ENCODE results near the gene BASP1. TPM values are rescaled to one million over a fixed set of nuclear protein-coding genes. Genes with fewer than 3 reads are reported as not detected.
A peak's percentile ranks its signal among the peaks of the same experiment; 100 is the strongest.

Gene BASP1
- total and polyA plus RNA-seq, 10 of the 15 experiments (the other 5 are each of a cell fraction or from before 2014, with no cell fraction given) = 27.3 to 190 (median 102) TPM

DNA sequence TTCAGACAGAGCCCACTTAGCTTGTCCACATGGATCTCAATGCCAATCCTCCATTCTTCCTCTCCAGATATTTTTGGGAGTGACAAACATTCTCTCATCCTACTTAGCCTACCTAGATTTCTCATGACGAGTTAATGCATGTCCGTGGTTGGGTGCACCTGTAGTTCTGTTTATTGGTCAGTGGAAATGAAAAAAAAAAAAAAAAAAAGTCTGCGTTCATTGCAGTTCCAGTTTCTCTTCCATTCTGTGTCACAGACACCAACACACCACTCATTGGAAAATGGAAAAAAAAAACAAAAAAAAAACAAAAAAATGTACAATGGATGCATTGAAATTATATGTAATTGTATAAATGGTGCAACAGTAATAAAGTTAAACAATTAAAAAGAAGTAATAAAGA lies 59.0 kb downstream of the BASP1 start (continued):
- TF ChIP-seq, protein P1, sequence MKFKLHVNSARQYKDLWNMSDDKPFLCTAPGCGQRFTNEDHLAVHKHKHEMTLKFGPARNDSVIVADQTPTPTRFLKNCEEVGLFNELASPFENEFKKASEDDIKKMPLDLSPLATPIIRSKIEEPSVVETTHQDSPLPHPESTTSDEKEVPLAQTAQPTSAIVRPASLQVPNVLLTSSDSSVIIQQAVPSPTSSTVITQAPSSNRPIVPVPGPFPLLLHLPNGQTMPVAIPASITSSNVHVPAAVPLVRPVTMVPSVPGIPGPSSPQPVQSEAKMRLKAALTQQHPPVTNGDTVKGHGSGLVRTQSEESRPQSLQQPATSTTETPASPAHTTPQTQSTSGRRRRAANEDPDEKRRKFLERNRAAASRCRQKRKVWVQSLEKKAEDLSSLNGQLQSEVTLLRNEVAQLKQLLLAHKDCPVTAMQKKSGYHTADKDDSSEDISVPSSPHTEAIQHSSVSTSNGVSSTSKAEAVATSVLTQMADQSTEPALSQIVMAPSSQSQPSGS (IDR thresholded peaks at IDR 0.05; ENCODE audit: low read length) = 0 out of 2 replicates have a peak, but pooled peaks have one; percentile 25
- TF ChIP-seq, protein P2, sequence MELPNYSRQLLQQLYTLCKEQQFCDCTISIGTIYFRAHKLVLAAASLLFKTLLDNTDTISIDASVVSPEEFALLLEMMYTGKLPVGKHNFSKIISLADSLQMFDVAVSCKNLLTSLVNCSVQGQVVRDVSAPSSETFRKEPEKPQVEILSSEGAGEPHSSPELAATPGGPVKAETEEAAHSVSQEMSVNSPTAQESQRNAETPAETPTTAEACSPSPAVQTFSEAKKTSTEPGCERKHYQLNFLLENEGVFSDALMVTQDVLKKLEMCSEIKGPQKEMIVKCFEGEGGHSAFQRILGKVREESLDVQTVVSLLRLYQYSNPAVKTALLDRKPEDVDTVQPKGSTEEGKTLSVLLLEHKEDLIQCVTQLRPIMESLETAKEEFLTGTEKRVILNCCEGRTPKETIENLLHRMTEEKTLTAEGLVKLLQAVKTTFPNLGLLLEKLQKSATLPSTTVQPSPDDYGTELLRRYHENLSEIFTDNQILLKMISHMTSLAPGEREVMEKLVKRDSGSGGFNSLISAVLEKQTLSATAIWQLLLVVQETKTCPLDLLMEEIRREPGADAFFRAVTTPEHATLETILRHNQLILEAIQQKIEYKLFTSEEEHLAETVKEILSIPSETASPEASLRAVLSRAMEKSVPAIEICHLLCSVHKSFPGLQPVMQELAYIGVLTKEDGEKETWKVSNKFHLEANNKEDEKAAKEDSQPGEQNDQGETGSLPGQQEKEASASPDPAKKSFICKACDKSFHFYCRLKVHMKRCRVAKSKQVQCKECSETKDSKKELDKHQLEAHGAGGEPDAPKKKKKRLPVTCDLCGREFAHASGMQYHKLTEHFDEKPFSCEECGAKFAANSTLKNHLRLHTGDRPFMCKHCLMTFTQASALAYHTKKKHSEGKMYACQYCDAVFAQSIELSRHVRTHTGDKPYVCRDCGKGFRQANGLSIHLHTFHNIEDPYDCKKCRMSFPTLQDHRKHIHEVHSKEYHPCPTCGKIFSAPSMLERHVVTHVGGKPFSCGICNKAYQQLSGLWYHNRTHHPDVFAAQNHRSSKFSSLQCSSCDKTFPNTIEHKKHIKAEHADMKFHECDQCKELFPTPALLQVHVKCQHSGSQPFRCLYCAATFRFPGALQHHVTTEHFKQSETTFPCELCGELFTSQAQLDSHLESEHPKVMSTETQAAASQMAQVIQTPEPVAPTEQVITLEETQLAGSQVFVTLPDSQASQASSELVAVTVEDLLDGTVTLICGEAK (IDR thresholded peaks at IDR 0.05; ENCODE audit: borderline replicate concordance) = peak; percentile 33; the same call in 1 of the 2 replicates
- TF ChIP-seq SRF (IDR thresholded peaks at IDR 0.05; ENCODE audit: low read depth in 2 of 2, low read length in 2 of 2) (no peak), CBFB (IDR thresholded peaks at IDR 0.05; ENCODE audit: low read depth) (no peak), RFX5 (IDR thresholded peaks at IDR 0.05; ENCODE audit: low read depth, low read length) (no peak), ZNF217 (IDR thresholded peaks at IDR 0.05) (no peak), SPI1 (IDR thresholded peaks at IDR 0.05; ENCODE audit: borderline replicate concordance, insufficient read depth, low read depth, low read length) (no peak), IKZF2 (IDR thresholded peaks at IDR 0.05) (peak in 1 of 2 experiments; percentile 41; a peak in 2 of 4 replicates), CBX5 (IDR thresholded peaks at IDR 0.05; ENCODE audit: low read depth) (no peak), FOXM1 (IDR thresholded peaks at IDR 0.05; ENCODE audit: low read depth, low read length) (peak; percentile 61; the same call in 1 of the 2 replicates), KDM1A (IDR thresholded peaks at IDR 0.05; ENCODE audit: borderline replicate concordance) (no peak), NFYA (IDR thresholded peaks at IDR 0.05; ENCODE audit: borderline replicate concordance, low read depth, low read length) (no peak), ZNF207 (IDR thresholded peaks at IDR 0.05; ENCODE audit: borderline replicate concordance) (no peak), TCF12 (IDR thresholded peaks at IDR 0.05; ENCODE audit: low read depth, low read length) (0 out of 2 replicates have a peak, but pooled peaks have one; percentile 32), PAX5 (IDR thresholded peaks at IDR 0.05; ENCODE audit: borderline replicate concordance, low read depth, low read length) (no peak)
- TF ChIP-seq, protein P3, sequence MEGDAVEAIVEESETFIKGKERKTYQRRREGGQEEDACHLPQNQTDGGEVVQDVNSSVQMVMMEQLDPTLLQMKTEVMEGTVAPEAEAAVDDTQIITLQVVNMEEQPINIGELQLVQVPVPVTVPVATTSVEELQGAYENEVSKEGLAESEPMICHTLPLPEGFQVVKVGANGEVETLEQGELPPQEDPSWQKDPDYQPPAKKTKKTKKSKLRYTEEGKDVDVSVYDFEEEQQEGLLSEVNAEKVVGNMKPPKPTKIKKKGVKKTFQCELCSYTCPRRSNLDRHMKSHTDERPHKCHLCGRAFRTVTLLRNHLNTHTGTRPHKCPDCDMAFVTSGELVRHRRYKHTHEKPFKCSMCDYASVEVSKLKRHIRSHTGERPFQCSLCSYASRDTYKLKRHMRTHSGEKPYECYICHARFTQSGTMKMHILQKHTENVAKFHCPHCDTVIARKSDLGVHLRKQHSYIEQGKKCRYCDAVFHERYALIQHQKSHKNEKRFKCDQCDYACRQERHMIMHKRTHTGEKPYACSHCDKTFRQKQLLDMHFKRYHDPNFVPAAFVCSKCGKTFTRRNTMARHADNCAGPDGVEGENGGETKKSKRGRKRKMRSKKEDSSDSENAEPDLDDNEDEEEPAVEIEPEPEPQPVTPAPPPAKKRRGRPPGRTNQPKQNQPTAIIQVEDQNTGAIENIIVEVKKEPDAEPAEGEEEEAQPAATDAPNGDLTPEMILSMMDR (IDR thresholded peaks at IDR 0.05 in 2 of 3, conservative IDR thresholded peaks at IDR 0.05 in 1 of 3; ENCODE audit: control insufficient read depth in 2 of 3, extremely low read depth in 1 of 3, insufficient read depth in 1 of 3, low read depth in 3 of 3, low read length in 3 of 3) = no peak
- TF ChIP-seq, protein P4, sequence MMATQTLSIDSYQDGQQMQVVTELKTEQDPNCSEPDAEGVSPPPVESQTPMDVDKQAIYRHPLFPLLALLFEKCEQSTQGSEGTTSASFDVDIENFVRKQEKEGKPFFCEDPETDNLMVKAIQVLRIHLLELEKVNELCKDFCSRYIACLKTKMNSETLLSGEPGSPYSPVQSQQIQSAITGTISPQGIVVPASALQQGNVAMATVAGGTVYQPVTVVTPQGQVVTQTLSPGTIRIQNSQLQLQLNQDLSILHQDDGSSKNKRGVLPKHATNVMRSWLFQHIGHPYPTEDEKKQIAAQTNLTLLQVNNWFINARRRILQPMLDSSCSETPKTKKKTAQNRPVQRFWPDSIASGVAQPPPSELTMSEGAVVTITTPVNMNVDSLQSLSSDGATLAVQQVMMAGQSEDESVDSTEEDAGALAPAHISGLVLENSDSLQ (IDR thresholded peaks at IDR 0.05) = no peak
- TF ChIP-seq, protein P5, sequence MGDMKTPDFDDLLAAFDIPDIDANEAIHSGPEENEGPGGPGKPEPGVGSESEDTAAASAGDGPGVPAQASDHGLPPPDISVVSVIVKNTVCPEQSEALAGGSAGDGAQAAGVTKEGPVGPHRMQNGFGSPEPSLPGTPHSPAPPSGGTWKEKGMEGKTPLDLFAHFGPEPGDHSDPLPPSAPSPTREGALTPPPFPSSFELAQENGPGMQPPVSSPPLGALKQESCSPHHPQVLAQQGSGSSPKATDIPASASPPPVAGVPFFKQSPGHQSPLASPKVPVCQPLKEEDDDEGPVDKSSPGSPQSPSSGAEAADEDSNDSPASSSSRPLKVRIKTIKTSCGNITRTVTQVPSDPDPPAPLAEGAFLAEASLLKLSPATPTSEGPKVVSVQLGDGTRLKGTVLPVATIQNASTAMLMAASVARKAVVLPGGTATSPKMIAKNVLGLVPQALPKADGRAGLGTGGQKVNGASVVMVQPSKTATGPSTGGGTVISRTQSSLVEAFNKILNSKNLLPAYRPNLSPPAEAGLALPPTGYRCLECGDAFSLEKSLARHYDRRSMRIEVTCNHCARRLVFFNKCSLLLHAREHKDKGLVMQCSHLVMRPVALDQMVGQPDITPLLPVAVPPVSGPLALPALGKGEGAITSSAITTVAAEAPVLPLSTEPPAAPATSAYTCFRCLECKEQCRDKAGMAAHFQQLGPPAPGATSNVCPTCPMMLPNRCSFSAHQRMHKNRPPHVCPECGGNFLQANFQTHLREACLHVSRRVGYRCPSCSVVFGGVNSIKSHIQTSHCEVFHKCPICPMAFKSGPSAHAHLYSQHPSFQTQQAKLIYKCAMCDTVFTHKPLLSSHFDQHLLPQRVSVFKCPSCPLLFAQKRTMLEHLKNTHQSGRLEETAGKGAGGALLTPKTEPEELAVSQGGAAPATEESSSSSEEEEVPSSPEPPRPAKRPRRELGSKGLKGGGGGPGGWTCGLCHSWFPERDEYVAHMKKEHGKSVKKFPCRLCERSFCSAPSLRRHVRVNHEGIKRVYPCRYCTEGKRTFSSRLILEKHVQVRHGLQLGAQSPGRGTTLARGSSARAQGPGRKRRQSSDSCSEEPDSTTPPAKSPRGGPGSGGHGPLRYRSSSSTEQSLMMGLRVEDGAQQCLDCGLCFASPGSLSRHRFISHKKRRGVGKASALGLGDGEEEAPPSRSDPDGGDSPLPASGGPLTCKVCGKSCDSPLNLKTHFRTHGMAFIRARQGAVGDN (IDR thresholded peaks at IDR 0.05) = no peak
